HG03097 (cell line): ENCODE data around the gene GBF1.

Source experiments
- ATAC-seq: cut with Tn5 transposase; IDR thresholded peaks from one replicate; pipeline ENCODE4 v1.9.1; 2021; ENCODE audit not compliant: unreplicated experiment, low FRiP score

Gene GBF1

DNA sequence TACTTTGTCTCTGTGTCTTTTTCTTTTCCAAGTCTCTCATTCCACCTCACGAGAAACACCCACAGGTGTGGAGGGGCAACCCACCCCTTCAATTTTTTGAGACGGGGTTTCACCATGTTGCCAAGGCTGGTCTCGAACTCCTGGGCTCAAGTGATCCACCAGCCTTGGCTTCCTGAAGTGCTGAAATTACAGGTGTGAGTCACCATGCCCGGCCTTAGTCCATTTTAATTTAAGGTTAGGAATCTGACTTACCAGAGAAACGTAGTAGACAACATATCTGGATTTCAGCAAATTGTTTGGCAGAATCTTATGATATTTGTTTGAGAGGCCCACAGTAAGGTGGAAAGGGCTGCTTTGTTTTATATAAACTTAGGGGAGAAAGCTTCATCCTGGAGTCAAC is 147.0 kb downstream of the GBF1 start:
- ATAC-seq: no peak

DNA sequence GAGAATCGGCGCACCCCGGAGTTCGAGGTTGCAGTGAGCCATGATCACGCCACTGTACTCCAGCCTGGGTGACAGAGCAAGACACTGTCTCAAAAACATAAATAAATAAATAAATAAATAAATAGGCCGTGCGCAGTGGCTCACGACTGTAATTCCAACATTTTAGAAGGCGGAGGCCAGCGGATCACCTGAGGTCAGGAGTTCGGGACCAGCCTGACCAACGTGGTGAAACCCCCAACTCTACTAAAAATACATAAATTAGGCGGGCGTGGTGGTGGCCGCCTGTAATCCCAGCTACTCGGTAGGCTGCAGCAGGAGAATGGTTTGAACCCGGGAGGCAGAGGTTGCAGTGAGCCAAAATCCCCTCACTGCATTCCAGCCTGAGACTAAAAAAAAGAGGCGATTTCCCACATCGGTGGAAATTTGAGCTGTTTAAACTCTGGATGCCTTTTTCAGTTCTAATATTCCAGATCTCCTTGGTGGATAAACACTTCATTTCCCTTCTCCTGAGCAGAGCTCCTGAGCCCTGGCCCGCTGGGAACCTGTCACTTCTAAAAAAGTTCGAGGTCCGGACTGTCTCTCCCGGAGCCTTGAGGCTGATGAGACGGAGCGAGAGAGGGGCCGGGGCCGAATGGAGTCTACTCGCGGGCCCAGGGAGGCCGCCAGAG is 148.2 kb downstream of the GBF1 start:
- ATAC-seq: no peak

DNA sequence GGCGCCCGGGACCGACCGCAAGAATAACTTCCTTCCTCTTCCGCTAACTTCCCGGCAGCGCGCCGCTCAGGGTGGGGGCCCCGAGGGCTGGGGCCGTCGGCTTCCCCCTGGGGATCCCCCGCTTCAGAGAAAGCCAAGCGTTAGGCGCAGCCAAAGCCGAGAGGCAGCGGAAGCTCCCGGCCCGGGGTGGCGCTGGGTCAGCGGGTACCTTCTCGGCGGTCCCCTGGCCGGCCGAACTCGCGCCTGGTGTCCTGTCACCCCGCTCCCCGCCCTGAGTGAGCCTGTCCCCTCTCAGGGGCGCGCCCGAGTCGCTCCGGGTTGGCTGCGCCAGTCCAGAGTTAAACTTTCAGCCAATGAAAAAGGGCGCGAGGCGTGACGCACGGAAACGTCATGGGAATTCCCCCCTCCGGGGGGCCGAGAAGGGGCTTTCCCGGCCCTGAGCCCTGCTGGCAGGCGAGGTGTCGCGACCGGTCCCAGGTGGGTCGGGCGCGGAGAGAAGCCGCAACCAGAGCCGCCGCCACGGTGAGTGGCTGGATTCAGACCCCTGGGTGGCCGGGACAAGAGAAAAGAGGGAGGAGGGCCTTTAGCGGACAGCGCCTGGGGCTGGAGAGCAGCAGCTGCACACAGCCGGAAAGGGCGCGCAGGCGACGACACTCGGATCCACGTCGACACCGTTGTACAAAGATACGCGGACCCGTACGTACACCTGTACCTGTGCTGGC is 148.9 kb downstream of the GBF1 start:
- ATAC-seq: peak; percentile 67

DNA sequence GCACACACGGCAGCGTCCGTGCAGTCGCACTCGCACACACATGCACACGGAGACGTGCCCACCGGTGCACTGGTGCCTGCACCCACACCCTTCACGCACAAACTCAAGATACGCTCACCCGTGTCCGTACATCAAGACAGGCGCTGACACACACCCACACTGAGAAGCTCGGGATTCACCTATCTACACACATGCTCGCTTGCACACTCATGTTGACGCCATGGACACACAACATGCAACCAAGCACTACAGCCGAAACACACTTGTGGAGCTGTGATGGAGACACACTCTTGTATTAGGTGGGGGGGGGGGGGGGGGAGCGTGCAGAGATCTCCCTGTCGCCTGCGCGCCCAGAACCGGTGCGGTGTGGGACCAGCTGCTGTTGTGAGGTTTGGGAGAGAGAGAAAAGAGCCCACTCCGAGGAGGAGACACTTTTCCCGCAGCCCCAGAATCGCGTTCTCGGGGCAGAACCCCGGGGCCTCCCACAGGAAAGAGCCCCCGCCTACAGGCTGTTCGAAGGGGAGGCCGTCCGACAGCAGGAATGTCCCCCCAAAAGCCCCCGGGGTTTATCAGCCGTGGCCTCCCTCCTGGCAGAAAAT is 149.6 kb downstream of the GBF1 start:
- peak; percentile 5 for ATAC-seq

DNA sequence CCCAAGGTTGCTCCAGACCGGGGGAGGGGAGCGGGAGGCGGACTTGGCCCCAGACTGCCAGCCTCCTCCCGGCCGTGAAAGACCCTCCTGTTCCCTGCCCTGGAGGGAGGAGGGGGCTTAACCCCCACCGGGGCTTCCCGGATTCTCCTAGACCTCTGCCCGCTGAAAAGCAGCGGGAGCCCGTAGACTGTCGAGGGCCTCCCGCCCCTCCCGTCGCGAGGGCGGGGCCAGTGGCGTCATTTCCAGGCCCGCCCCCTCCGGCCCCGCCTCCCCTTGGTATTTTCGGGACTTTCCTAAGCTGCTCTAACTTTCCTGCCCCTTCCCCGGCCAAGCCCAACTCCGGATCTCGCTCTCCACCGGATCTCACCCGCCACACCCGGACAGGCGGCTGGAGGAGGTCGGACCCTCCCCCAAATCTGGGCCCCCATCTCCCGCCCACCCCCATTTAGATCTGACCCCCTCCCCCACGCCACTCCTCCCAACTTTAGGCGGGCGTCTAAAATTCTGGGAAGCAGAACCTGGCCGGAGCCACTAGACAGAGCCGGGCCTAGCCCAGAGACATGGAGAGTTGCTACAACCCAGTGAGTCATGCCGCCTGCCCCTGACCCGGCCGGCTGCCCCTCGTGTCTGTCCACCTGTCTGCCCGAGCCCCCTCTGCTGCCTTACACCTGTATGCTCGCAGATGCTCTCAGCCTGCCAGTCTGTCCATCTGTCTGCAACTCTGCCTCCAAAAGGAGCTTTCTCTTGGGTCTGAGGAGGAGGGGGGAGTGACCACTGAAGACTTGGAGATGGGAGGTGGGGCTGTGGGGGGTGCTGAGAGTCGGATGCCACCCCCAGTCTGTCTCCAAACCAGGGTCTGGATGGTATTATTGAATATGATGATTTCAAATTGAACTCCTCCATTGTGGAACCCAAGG is 150.3 kb downstream of the GBF1 start, which contains the start of gene NFKB2:
Gene NFKB2, plus strand, starts transcription at position 306 of the 917 bp plus-strand sequence. Its CDS starts 255 bp downstream, at position 561.
- no peak for ATAC-seq

- ATAC-seq: no peak
These were observed 151.0 kb downstream of the GBF1 start for GRCh38 chr10:102396317-102396650.

DNA sequence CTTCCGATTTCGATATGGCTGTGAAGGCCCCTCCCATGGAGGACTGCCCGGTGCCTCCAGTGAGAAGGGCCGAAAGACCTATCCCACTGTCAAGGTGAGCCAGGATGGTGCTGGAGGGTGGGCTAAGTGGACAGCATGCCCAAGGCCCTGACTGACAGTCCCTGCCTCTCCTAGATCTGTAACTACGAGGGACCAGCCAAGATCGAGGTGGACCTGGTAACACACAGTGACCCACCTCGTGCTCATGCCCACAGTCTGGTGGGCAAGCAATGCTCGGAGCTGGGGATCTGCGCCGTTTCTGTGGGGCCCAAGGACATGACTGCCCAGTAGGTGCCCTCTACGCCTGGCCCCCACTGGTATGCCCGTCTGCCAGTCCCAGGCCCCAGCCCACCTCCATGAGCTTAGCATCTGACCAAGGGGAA is 151.4 kb downstream of the GBF1 start:
- ATAC-seq: no peak

- no peak for ATAC-seq
These were observed 152.2 kb downstream of the GBF1 start for GRCh38 chr10:102397222-102398171.

- no peak for ATAC-seq
These were observed 153.1 kb downstream of the GBF1 start for GRCh38 chr10:102398172-102399020.

DNA sequence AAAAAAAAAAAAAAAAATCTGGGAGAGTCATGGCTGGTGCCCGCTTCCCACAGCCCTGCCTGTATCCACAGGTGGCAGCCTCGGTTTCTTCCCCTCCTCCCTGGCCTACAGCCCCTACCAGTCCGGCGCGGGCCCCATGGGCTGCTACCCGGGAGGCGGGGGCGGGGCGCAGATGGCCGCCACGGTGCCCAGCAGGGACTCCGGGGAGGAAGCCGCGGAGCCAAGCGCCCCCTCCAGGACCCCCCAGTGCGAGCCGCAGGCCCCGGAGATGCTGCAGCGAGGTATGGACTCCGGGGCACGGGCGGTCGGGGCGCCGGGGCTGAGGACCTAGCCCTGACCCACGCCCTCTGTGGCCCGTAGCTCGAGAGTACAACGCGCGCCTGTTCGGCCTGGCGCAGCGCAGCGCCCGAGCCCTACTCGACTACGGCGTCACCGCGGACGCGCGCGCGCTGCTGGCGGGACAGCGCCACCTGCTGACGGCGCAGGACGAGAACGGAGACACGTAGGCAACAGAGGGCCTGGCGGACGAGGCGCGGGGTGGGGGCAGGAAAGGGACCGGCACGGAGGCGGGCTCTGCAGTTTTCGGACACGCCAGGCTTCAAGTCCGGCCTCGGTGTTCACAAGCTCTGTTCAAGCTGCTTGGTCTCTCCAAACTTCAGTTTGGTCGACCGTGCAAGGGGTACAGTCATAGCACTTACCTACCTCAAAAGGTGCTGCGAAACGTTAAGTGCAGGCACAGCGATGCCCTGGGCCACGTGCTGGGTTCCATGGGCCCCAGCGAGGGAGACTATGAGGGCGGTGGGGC is 154.1 kb downstream of the GBF1 start:
- ATAC-seq: peak; percentile 37

DNA sequence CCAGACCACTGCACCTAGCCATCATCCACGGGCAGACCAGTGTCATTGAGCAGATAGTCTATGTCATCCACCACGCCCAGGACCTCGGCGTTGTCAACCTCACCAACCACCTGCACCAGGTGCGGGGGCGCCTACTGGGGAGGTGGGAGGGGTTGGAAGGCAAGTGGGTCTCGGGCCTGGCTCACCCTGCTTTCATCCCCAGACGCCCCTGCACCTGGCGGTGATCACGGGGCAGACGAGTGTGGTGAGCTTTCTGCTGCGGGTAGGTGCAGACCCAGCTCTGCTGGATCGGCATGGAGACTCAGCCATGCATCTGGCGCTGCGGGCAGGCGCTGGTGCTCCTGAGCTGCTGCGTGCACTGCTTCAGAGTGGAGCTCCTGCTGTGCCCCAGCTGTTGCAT is 154.7 kb downstream of the GBF1 start:
- ATAC-seq: no peak

DNA sequence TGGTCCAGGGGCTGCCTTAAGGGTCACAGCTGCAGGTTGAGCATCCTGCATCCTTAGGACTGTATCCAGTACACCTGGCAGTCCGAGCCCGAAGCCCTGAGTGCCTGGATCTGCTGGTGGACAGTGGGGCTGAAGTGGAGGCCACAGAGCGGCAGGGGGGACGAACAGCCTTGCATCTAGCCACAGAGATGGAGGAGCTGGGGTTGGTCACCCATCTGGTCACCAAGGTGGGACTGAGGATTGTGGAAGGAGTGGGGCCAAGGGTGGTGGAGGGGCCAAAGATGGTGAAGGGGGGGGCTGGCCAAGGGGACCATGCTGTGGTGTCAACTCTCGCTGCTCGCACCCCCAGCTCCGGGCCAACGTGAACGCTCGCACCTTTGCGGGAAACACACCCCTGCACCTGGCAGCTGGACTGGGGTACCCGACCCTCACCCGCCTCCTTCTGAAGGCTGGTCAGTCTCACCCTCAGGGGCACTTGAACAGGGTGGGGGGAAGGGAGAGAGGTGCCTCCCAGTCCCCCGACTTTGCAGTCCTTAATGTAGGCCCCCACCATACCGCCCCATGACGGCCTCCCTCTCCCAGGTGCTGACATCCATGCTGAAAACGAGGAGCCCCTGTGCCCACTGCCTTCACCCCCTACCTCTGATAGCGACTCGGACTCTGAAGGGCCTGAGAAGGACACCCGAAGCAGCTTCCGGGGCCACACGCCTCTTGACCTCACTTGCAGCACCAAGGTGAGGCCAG is 155.4 kb downstream of the GBF1 start:
- no peak for ATAC-seq

GRCh38 chr10:102401342-102401654 is 156.0 kb downstream of the GBF1 start:
- ATAC-seq: no peak

DNA sequence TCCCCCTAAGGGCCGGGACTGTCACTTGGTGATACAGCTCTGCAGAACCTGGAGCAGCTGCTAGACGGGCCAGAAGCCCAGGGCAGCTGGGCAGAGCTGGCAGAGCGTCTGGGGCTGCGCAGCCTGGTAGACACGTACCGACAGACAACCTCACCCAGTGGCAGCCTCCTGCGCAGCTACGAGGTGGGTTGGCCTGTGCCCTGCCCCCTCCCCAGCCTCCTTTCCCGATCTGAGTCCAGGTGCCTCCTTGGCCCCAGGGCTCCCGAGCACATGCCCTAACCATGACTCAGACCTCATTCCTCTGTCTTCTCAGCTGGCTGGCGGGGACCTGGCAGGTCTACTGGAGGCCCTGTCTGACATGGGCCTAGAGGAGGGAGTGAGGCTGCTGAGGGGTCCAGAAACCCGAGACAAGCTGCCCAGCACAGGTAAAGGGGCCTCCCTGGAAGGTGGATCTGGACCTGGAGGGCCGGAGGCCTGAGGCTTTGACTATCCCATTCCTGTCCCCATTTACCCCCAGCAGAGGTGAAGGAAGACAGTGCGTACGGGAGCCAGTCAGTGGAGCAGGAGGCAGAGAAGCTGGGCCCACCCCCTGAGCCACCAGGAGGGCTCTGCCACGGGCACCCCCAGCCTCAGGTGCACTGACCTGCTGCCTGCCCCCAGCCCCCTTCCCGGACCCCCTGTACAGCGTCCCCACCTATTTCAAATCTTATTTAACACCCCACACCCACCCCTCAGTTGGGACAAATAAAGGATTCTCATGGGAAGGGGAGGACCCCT is 156.6 kb downstream of the GBF1 start:
- no peak for ATAC-seq

DNA sequence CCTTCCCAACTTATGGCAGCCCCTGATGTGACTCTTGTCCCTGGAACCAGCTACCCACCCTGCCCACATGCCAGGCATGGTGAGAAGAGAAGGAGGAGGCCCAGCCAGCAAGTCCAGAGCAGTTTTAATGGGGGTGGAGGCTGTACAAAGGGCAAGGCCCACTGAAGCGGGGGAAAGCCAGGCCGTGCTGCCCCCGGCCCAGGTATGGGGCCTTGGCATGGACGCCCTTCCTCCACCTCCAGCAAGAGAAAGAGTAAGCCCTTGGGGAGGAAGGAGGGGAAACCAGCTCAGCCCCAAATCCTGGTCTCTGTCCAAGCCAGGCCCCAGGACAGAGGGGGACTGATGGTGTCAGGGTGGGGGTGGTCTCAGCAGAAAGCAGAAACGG is 157.2 kb downstream of the GBF1 start:
- no peak for ATAC-seq

DNA sequence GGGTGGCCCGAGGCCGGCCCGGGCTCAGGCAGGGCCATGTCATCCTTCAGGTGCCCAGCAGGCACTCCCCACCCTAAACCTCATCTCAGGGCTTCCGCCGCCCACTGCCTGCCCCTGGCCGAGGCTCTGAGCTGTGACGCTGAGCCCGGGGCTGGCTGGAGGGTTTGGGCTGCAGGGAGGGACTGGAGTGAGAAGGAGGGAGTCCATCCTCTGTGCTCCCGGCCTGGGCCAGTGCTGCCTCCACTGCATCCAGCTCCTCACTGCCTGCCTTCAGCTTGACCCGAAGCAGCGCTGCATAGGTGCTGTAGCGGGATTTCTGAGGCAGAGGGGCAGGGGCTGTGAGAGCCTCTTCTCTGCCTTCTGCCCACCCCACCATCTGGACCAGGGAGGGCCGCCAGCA is 157.8 kb downstream of the GBF1 start:
- no peak for ATAC-seq
